Measurements from ENCODE around the gene SNX33. TPM values are rescaled to one million over a fixed set of nuclear protein-coding genes. Genes with fewer than 3 reads are reported as not detected.
"Not testable (repeated sequence)": the region's sequence is repeated elsewhere in the genome, so short reads cannot be mapped to it uniquely, and the experiment has no call there.

Gene SNX33
- polyA plus RNA-seq, 2 of the 4 experiments (the other 2 are of a cell fraction): 8.4 to 11.2 TPM

GRCh38 chr15:75702436-75702835 lies 54.7 kb downstream of the SNX33 start:
- CTCF ChIA-PET: interaction anchor here (1.7 kb wide), 1 partner anchor 17 kb away, joined by 4 read pairs; no protein-coding TSS in a partner anchor

DNA sequence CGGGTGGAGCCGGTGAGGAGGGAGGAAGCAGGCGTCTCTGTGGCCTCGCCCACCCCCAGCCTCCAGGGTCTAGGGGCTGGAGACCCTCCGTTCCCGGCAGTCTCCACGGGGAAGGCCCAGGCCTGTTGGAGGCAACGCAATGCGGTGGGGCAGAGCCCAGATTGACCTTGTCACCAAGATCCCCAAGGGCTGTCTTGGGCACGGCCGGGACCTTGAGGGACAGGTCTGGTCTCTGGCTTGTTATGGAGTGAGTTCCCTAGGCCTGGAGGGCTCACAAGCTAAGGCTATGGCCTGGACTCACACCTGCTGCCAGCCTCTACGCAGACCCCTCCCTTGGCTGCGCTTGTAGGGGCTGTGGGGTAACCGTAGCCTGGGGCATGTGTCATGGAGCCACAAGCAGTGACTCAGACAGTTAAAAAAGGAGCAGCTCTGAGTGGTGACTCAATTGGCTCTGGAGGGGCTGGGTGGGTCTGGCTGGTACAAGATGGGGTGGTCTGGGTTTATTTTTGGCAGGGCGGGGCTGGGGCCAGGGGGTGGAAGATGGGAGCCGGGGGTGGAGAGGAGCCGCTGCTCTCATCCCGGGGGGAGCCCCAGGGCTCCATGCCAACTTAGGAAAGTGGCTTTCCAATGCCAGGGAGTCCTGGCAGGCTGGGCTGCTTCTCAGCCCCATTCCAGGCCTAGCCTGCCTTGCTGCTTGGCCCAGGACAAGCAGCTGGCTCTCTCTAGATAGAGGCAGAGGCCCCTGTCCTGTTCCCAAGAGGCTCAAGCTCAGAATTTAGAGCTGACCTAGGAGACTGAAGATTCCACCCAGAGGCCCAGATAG lies 55.9 kb downstream of the SNX33 start:
- H3K4me3 ChIP-seq; H3K4me2 ChIP-seq; DNase-seq (ENCODE audit: low read depth in 1 of 2, low spot score in 1 of 2); POLR2A ChIA-PET; H3K4me1 ChIP-seq; H3K9me3 ChIP-seq: not testable (repeated sequence)
- 53% methylated on average over 7 of the region's 18 CpGs for WGBS (ENCODE audit: missing lambda C conversion rate)
- FAIRE-seq (peak; percentile 79), ATAC-seq (peak; percentile 36 to 58; a peak in 3 of 6 replicates)
- H3K27ac ChIP-seq: peak overlapping the region in 1 of 2 experiments; percentile 77; a peak in 3 of 6 replicates
- CTCF ChIA-PET: interaction anchor here (1.7 kb wide), 1 partner anchor 98 kb away, joined by 6 read pairs; no protein-coding TSS in a partner anchor

More at GRCh38 chr15:75702436-75702835, 54.7 kb downstream of the SNX33 start:
- POLR2A ChIA-PET: no interaction called here
- no peak for DNase-seq (ENCODE audit: low read depth in 1 of 2, low spot score in 1 of 2)
- Histone ChIP-seq H3K4me2 (no peak overlapping the region), H3K9me3 (no peaks in the 10 kb centered on the region), H3K4me1 (peaks cover 9% of the 10 kb centered on the region; the same call in 2 of the 3 replicates), H3K4me3 (no peak overlapping the region), H3K27ac (no peak overlapping the region)
- no peak for FAIRE-seq
- TF ChIP-seq PHF8 (IDR thresholded peaks at IDR 0.05; ENCODE audit: borderline replicate concordance, low read depth) (no peak), ELK1 (IDR thresholded peaks at IDR 0.05; ENCODE audit: low read depth, low read length) (no peak), RARB (CRISPR knock-in tag; IDR thresholded peaks at IDR 0.05) (no peak), EP300 (IDR thresholded peaks at IDR 0.05) (no peak), JUNB (IDR thresholded peaks at IDR 0.05) (no peak), ZFP36 (IDR thresholded peaks at IDR 0.05; ENCODE audit: borderline replicate concordance, partially characterized antibody) (no peak), BCL3 (IDR thresholded peaks at IDR 0.05) (no peak), ESRRA (IDR thresholded peaks at IDR 0.05; ENCODE audit: borderline replicate concordance, low read length) (no peak), EHF (CRISPR knock-in tag; IDR thresholded peaks at IDR 0.05) (no peak), ZSCAN20 (CRISPR knock-in tag; IDR thresholded peaks at IDR 0.05) (no peak), HOXB13 (CRISPR knock-in tag; IDR thresholded peaks at IDR 0.05; ENCODE audit: low read depth) (no peak), ZNF302 (CRISPR knock-in tag; IDR thresholded peaks at IDR 0.05) (no peak), KDM1A (IDR thresholded peaks at IDR 0.05; ENCODE audit: low read depth) (no peak), NR3C1 (IDR thresholded peaks at IDR 0.05) (no peak), RCOR1 (IDR thresholded peaks at IDR 0.05; ENCODE audit: low read depth, low read length) (no peak), FOSB (CRISPR knock-in tag; IDR thresholded peaks at IDR 0.05) (no peak), GATA3 (IDR thresholded peaks at IDR 0.05; ENCODE audit: borderline replicate concordance) (no peak)
- TF ChIP-seq, protein P1, sequence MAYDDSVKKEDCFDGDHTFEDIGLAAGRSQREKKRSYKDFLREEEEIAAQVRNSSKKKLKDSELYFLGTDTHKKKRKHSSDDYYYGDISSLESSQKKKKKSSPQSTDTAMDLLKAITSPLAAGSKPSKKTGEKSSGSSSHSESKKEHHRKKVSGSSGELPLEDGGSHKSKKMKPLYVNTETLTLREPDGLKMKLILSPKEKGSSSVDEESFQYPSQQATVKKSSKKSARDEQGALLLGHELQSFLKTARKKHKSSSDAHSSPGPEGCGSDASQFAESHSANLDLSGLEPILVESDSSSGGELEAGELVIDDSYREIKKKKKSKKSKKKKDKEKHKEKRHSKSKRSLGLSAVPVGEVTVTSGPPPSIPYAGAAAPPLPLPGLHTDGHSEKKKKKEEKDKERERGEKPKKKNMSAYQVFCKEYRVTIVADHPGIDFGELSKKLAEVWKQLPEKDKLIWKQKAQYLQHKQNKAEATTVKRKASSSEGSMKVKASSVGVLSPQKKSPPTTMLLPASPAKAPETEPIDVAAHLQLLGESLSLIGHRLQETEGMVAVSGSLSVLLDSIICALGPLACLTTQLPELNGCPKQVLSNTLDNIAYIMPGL (CRISPR knock-in tag; IDR thresholded peaks at IDR 0.05; ENCODE audit: borderline replicate concordance): no peak
- TF ChIP-seq, protein P2, sequence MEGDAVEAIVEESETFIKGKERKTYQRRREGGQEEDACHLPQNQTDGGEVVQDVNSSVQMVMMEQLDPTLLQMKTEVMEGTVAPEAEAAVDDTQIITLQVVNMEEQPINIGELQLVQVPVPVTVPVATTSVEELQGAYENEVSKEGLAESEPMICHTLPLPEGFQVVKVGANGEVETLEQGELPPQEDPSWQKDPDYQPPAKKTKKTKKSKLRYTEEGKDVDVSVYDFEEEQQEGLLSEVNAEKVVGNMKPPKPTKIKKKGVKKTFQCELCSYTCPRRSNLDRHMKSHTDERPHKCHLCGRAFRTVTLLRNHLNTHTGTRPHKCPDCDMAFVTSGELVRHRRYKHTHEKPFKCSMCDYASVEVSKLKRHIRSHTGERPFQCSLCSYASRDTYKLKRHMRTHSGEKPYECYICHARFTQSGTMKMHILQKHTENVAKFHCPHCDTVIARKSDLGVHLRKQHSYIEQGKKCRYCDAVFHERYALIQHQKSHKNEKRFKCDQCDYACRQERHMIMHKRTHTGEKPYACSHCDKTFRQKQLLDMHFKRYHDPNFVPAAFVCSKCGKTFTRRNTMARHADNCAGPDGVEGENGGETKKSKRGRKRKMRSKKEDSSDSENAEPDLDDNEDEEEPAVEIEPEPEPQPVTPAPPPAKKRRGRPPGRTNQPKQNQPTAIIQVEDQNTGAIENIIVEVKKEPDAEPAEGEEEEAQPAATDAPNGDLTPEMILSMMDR (IDR thresholded peaks at IDR 0.05): no peak
- 80% methylated on average over 6 of the region's 6 CpGs for WGBS (ENCODE audit: missing lambda C conversion rate)
- no peak for ATAC-seq

Data from A549 (cell line).